Inflammatory macrophage (primary cell): ENCODE data around the gene GLB1L.
"Not testable (repeated sequence)": the region's sequence is repeated elsewhere in the genome, so short reads cannot be mapped to it uniquely, and the experiment has no call there.

Experiments used
- DNase-seq, 2 donors: peaks; one replicate each; pipeline ENCODE4 v3.0.0-alpha.2; 2020 to 2022

Gene GLB1L

GRCh38 chr2:219205981-219206327 is 39.3 kb downstream of the GLB1L start:
- no peak for DNase-seq

DNA sequence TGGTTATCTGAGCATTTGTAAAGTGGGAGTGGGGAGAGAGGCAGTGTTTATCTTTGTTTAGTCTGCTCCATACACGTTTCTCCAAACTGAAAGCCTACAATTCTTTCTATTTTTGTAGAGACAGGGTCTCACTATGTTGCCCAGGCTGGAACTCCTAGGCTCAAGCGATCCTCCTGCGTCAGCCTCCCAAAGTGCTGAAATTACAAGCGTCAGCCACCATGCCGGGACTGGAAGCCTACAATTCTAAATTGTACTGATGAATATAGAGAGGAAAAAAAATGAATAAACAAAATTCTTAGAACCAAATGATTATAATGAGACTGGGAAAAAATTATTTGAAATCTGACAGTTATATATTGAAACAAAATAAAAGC is 40.1 kb downstream of the GLB1L start:
- DNase-seq: no peak

DNA sequence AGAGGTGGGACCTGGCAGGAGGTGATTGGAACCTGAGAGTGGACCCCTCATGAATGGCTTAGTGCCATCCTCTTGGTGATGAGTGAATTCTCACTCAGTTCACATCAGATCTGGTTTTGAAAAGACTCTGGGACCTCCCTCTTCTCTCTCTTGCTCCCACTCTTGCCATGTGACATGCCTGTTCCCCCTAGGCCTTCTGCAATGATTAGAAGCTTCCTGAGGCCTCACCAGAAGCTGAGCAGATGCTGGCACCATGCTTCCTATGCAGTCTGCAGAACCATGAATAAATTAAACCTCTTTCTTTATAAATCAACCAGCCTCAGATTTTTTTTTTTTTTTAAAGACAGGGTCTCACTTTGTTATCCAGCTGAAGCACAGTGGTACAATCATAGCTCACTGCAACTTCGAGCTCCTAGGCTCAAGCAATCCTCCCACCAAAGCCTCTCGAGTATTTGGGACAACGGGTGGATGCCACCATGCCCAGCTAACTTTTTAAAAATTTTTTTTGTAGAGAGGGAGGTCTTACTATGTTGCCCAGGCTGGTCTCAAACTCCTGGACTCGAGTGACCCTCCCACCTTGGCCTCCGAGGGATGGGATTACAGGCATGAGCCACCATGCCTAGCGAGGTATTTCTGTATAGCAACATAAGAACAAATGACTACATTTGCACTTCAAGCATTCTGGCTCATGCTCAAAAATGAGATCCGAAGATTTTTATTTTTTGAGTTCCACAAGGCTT is 40.6 kb downstream of the GLB1L start:
- no peak for DNase-seq

- not testable (repeated sequence) for DNase-seq
Observed at GRCh38 chr2:219201331-219201730, 43.9 kb downstream of the GLB1L start.

DNA sequence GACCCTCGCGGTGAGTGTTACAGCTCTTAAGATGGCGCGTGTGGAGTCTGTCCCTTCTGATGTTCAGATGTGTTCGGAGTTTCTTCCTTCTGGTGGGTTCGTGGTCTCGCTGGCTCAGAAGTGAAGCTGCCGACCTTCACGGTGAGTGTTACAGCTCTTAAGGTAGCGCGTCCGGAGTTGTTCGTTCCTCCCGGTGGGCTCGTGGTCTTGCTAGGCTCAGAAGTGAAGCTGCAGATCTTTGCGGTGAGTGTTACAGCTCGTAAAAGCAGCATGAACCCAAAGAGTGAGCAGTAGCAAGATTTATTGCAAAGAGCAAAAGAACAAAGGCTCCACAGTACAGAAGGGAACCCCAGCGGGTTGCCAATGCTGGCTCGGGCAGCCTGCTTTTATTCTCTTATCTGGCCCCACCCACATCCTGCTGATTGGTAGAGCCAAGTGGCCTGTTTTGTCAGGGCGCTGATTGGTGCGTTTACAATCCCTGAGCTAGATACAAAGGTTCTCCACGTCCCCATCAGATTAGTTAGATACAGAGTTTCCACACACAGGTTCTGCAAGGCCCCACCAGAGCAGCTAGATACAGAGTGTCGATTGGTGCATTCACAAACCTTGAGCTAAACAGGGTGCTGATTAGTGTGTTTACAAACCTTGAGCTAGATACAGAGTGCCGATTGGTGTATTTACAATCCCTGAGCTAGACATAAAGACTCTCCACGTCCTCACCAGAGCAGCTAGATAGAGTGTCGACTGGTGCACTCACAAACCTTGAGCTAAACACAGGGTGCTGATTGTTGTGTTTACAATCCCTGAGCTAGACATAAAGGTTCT is 44.5 kb downstream of the GLB1L start:
- not testable (repeated sequence) for DNase-seq

DNA sequence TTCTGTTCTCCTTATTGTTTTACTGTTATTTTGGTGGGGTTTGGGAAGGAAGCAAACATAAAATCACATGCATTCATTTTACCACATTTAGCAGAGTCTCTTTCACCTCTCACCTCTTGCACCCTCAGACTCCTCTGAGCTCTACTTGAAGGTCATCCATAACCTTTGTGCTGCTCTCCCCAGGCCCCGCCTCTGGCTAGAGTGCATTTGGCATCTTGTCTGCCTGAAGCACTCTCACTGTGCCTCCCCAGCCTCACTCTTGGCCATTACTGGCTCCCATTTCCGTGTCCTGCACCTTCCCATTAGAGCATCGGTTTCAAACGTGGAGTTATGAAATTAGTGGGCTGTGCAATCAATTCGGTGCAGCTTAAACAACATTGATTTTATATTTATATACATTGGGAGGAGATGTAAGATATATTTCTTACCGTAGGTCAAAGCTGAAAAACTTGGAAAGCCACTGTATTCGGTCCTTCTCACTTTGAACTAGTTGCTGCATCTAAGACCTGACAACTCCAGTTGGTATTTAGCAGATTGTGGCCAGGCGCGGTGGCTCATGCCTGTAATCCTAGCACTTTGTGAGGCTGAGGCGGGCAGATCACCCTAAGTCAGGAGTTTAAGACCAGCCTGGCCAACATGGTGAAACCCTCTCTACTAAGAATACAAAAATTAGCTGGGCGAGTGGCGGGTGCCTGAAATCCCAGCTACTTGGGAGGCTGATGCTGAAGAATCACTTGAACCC is 45.6 kb downstream of the GLB1L start:
- no peak for DNase-seq

DNA sequence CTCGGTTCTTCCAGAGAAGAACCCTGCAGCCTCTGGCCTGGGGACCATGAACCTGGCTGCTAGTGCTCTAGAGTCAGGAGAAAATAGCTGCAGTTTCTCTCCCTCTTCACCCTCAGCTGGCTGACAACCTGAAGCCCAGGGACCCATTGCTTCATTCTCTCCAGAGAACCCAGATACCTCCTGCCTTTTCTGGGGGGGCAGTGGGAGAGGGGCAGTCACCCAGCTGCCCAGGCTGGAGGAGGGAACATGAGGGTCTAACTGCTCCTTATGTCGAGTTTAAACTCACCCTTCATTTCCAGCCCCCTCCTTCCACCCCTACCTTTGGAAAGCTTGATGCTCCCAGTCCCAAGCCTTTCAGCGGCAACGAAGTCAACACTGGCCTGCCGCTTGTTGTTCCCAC is 46.3 kb downstream of the GLB1L start:
- DNase-seq: no peak

DNA sequence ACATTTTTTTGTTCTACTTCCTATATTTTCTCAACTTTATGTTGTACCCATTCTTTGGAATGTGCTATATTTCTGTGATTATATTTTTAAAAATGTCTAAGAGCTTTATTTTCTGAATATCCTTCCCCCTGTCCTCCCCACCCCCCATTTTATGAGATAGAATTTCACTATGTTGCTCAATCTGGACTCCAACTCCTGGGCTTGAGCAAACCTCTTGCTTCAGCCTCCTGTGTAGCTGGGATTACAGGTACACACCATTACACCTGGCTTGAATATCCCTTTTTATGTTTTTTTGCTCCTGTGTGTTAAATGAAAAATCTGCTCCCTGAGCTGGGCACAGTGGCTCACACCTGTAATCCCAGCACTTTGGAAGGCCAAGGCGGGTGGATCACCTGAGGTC is 47.9 kb downstream of the GLB1L start:
- no peak for DNase-seq

DNA sequence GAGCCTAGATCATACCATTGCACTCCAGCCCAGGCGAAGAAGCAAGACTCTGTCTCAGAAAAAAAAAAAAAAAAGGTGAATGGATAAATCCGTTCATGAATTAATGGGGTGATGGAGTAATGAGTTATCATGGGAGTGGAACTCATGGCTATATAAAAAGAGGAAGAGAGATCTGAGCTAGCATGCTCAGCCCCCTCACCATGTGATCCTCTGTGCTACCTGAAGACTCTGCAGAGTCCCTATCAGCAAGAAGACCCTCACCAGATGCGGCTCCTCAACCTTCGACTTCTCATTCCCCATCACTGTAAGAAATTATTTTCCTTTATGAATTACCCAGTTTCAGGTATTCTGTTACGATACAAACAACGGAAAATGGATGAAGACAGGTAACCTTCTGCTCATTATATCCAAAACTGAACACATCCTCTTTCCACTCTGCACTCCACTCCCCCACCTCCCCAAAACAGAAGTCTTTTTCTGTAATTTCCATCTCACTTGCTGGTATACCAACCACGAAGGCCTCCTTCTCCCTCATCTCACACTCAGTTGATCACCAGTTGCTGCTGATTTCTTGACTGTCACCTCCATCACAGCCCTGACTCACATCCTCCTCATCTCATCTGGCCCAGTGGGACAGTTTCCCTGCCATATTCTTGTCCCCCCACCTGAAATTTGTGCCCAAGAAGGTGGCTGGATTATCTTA is 58.3 kb downstream of the GLB1L start:
- DNase-seq: no peak
